HepG2 (cell line): ENCODE data around the gene CLTCL1. TPM values are rescaled to one million over a fixed set of nuclear protein-coding genes. Genes with fewer than 3 reads are reported as not detected.

Experiments
- ELF3 ChIP-seq: IDR thresholded peaks from 2 replicates; pipeline ENCODE4 v1.6.1; 2016; ENCODE audit warnings: missing genetic modification reagents, missing compliant biosample characterization
- FLYWCH1 ChIP-seq: sonication (generic); formaldehyde crosslinking; IDR thresholded peaks from 2 replicates; pipeline ENCODE4 v1.8.1; 2023; ENCODE audit warnings: mild to moderate bottlenecking, missing genetic modification reagents
- HMG20A ChIP-seq: IDR thresholded peaks from 2 replicates; pipeline ENCODE4 v1.6.1; 2016; ENCODE audit warnings: borderline replicate concordance
- KDM6A ChIP-seq: IDR thresholded peaks from 2 replicates; pipeline ENCODE4 v1.6.1; 2016; ENCODE audit warnings: low read depth
- MXD4 ChIP-seq: IDR thresholded peaks from 2 replicates; pipeline ENCODE4 v1.6.1; 2016; ENCODE audit warnings: mild to moderate bottlenecking, missing biosample characterization, missing genetic modification reagents
- NFE2 ChIP-seq: sonication (generic); formaldehyde crosslinking; IDR thresholded peaks from 2 replicates; pipeline ENCODE4 v1.4.0; 2020; ENCODE audit warnings: missing genetic modification reagents
- NFKB2 ChIP-seq: sonication (generic); formaldehyde crosslinking; IDR thresholded peaks from 2 replicates; pipeline ENCODE4 v1.4.0; 2020; ENCODE audit warnings: missing genetic modification reagents, borderline replicate concordance
- PHF8 ChIP-seq: sonication (generic); formaldehyde crosslinking; IDR thresholded peaks from 2 replicates; pipeline ENCODE4 v1.5.0; 2020; ENCODE audit warnings: missing genetic modification reagents
- SMARCE1 ChIP-seq: fragments of 450-650 bp; IDR thresholded peaks from 2 replicates; pipeline ENCODE4 v1.6.1; 2017; ENCODE audit warnings: borderline replicate concordance
- SNRNP70 ChIP-seq: fragments of 200-400 bp; formaldehyde crosslinking; IDR thresholded peaks from 2 replicates; pipeline ENCODE4 v1.6.1; 2017; ENCODE audit warnings: mild to moderate bottlenecking, low read depth, low read length, moderate library complexity
- STAG1 ChIP-seq: sonication (generic); formaldehyde crosslinking; IDR thresholded peaks from 2 replicates; pipeline ENCODE4 v1.4.0; 2020; ENCODE audit warnings: missing genetic modification reagents
- TMF1 ChIP-seq: sonication (generic); formaldehyde crosslinking; IDR thresholded peaks from 2 replicates; pipeline ENCODE4 v1.8.1; 2022; ENCODE audit warnings: low read depth, missing genetic modification reagents
- WIZ ChIP-seq: sonication (generic); formaldehyde crosslinking; IDR thresholded peaks from 2 replicates; pipeline ENCODE4 v1.5.1; 2020; ENCODE audit warnings: mild to moderate bottlenecking, missing genetic modification reagents
- ZNF556 ChIP-seq: sonication (generic); formaldehyde crosslinking; IDR thresholded peaks from 2 replicates; pipeline ENCODE4 v1.4.0; 2020; ENCODE audit warnings: mild to moderate bottlenecking, missing genetic modification reagents, borderline replicate concordance
- ZSCAN21 ChIP-seq: sonication (generic); formaldehyde crosslinking; IDR thresholded peaks from 2 replicates; pipeline ENCODE4 v1.8.0; 2022; ENCODE audit warnings: mild to moderate bottlenecking, missing genetic modification reagents, moderate library complexity, borderline replicate concordance
- polyA plus RNA-seq, 8 experiments: library from polyadenylated mRNA; depleted of rRNA in 3 of 8; stranded (reverse) in 7 of 8; unstranded in 1 of 8; fragments of >200 nt; fragmentation: Illumina TruSeq in 4 of 8; extraction: Trizol in 4 of 8; gene quantifications; 2 replicates each; pipeline versions ENCODE4 v1.2.1 to v1.2.3, GENCODE V29; 2011 to 2016; ENCODE audit warnings: low read depth in 4 of 8, missing spikeins in 1 of 8, mixed read lengths in 1 of 8; ENCODE audit not compliant: insufficient read depth in 1 of 8
- total RNA-seq, 5 experiments: library from RNA; depleted of rRNA; stranded (reverse); fragments of >200 nt; fragmentation: Illumina TruSeq; extraction: Trizol; gene quantifications; 2 replicates each; pipeline ENCODE4 v1.2.3, GENCODE V29; 2016; ENCODE audit warnings: low read depth in 1 of 5
- TF ChIP-seq, protein P1 (sequence below): fragments of 450-650 bp; IDR thresholded peaks from 2 replicates; pipeline ENCODE4 v1.6.1; 2016
- TF ChIP-seq, protein P2 (sequence below): sonication (generic); formaldehyde crosslinking; IDR thresholded peaks from 2 replicates; pipeline ENCODE4 v1.4.0; 2020; ENCODE audit warnings: missing genetic modification reagents
- TF ChIP-seq, protein P3 (sequence below), 2 experiments: fragments of 450-650 bp in 1 of 2; sonication (generic) in 1 of 2; formaldehyde crosslinking in 1 of 2; IDR thresholded peaks; 2 replicates each; pipeline versions ENCODE4 v1.6.1 to v1.8.0; 2016 to 2022; ENCODE audit warnings: antibody characterized with exemption in 1 of 2, mild to moderate bottlenecking in 1 of 2, missing genetic modification reagents in 1 of 2

Gene CLTCL1
- total and polyA plus RNA-seq, 2 of the 13 experiments (the other 11 are each of a cell fraction or from before 2014, with no cell fraction given): 8.1 to 10.9 TPM

DNA sequence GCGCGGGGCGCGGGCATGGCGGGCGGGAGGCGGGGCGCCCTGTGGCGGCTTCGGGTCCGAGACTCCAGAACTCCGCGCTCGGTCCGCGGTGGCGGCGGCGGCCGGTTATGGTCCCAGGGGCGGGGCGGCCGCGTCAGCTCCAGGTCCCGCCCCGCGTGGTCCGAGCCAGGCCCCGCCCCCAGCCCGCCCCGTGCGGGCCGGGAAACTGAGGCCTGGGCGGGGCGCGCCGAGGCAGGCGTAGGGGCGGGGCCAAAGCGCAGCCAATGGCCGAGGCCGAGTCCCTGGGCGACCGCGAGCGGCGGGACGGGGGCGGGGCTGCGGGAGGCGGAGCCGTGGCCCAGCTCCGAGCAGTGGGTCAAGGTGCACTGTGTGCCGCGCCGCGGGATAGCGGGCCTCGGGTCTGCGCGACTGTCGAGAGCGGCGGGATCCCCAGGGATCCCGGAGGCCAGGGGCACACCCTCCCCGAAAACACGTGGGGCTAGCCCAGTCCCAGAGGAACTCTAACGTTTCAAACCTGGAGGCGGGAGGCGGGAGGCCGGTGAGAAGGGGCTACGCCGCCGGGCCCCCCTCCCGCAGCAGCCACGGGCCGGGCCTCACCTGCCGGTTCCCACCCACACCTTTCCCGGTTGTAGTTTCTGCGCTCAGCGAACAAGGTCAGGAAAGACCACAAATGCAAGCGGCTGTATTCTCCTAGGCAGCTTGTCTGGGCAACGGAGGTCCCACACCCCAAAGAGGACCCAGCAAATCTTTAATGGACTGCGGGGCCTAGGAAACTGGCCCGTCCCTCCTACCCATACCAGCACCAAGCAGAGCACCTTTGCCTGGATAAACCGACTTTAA is 112.6 kb downstream of the CLTCL1 start, which contains the start of gene SLC25A1 (continued):
- TF ChIP-seq PHF8 (CRISPR knock-in tag) (peak; percentile 79), ZSCAN21 (CRISPR knock-in tag) (peak; percentile 41; the same call in 1 of the 2 replicates), SMARCE1 (no peak), FLYWCH1 (CRISPR knock-in tag) (0 out of 2 replicates have a peak, but pooled peaks have one; percentile 49), STAG1 (CRISPR knock-in tag) (no peak), TMF1 (no peak), WIZ (CRISPR knock-in tag) (no peak), NFE2 (no peak), KDM6A (no peak), SNRNP70 (no peak), NFKB2 (peak; percentile 91; the same call in 1 of the 2 replicates), MXD4 (CRISPR knock-in tag) (peak; percentile 75), HMG20A (CRISPR knock-in tag) (no peak), ELF3 (CRISPR knock-in tag) (no peak), ZNF556 (CRISPR knock-in tag) (no peak)
- TF ChIP-seq, protein P1, sequence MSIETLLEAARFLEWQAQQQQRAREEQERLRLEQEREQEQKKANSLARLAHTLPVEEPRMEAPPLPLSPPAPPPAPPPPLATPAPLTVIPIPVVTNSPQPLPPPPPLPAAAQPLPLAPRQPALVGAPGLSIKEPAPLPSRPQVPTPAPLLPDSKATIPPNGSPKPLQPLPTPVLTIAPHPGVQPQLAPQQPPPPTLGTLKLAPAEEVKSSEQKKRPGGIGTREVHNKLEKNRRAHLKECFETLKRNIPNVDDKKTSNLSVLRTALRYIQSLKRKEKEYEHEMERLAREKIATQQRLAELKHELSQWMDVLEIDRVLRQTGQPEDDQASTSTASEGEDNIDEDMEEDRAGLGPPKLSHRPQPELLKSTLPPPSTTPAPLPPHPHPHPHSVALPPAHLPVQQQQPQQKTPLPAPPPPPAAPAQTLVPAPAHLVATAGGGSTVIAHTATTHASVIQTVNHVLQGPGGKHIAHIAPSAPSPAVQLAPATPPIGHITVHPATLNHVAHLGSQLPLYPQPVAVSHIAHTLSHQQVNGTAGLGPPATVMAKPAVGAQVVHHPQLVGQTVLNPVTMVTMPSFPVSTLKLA: no peak
- TF ChIP-seq, protein P2, sequence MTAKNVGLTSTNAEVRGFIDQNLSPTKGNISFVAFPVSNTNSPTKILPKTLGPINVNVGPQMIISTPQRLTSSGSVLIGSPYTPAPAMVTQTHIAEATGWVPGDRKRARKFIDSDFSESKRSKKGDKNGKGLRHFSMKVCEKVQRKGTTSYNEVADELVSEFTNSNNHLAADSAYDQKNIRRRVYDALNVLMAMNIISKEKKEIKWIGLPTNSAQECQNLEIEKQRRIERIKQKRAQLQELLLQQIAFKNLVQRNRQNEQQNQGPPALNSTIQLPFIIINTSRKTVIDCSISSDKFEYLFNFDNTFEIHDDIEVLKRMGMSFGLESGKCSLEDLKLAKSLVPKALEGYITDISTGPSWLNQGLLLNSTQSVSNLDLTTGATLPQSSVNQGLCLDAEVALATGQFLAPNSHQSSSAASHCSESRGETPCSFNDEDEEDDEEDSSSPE (CRISPR knock-in tag): peak; percentile 62; the same call in 1 of the 2 replicates
- TF ChIP-seq, protein P3, sequence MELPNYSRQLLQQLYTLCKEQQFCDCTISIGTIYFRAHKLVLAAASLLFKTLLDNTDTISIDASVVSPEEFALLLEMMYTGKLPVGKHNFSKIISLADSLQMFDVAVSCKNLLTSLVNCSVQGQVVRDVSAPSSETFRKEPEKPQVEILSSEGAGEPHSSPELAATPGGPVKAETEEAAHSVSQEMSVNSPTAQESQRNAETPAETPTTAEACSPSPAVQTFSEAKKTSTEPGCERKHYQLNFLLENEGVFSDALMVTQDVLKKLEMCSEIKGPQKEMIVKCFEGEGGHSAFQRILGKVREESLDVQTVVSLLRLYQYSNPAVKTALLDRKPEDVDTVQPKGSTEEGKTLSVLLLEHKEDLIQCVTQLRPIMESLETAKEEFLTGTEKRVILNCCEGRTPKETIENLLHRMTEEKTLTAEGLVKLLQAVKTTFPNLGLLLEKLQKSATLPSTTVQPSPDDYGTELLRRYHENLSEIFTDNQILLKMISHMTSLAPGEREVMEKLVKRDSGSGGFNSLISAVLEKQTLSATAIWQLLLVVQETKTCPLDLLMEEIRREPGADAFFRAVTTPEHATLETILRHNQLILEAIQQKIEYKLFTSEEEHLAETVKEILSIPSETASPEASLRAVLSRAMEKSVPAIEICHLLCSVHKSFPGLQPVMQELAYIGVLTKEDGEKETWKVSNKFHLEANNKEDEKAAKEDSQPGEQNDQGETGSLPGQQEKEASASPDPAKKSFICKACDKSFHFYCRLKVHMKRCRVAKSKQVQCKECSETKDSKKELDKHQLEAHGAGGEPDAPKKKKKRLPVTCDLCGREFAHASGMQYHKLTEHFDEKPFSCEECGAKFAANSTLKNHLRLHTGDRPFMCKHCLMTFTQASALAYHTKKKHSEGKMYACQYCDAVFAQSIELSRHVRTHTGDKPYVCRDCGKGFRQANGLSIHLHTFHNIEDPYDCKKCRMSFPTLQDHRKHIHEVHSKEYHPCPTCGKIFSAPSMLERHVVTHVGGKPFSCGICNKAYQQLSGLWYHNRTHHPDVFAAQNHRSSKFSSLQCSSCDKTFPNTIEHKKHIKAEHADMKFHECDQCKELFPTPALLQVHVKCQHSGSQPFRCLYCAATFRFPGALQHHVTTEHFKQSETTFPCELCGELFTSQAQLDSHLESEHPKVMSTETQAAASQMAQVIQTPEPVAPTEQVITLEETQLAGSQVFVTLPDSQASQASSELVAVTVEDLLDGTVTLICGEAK (IDR thresholded peaks at IDR 0.05): no peak
- TF ChIP-seq, protein P3 (CRISPR knock-in tag; IDR thresholded peaks at IDR 0.05): peak; percentile 45; the same call in 1 of the 2 replicates
